Neural progenitor cell (in vitro differentiated cells): ENCODE measurements around the gene CAST. TPM values are rescaled to one million over a fixed set of nuclear protein-coding genes. Genes with fewer than 3 reads are reported as not detected.

Experiments used
- DNase-seq: peaks from one replicate; pipeline ENCODE4 v3.0.0-alpha.2; 2016; ENCODE audit warnings: low spot score
- H2AFZ ChIP-seq: fragments of 200-600 bp; sonication (generic); replicated peaks from 2 replicates; pipeline ENCODE4 v1.6.1; 2016; ENCODE audit warnings: antibody characterized with exemption
- H3F3A ChIP-seq: fragments of 200-600 bp; sonication (generic); 2 replicates; pipeline ENCODE4 v1.6.1; 2016; ENCODE audit warnings: antibody characterized with exemption, low read depth
- H3K27ac ChIP-seq: fragments of 200-600 bp; sonication (generic); 2 replicates; pipeline ENCODE4 v1.5.1; 2016; ENCODE audit warnings: mild to moderate bottlenecking
- H3K27me3 ChIP-seq: fragments of 200-600 bp; sonication (generic); 2 replicates; pipeline ENCODE4 v1.6.1; 2016; ENCODE audit warnings: mild to moderate bottlenecking, moderate library complexity
- H3K36me3 ChIP-seq: fragments of 200-600 bp; sonication (generic); 2 replicates; pipeline ENCODE4 v1.5.1; 2016
- H3K4me1 ChIP-seq: fragments of 200-600 bp; sonication (generic); 2 replicates; pipeline ENCODE4 v1.6.1; 2016; ENCODE audit warnings: mixed run types
- H3K4me2 ChIP-seq: fragments of 200-600 bp; sonication (generic); 2 replicates; pipeline ENCODE4 v1.6.1; 2016
- H3K4me3 ChIP-seq: fragments of 200-600 bp; sonication (generic); 2 replicates; pipeline ENCODE4 v1.5.1; 2016
- H3K79me2 ChIP-seq: fragments of 200-600 bp; sonication (generic); 2 replicates; pipeline ENCODE4 v1.6.1; 2016; ENCODE audit warnings: low read depth
- H3K9ac ChIP-seq: fragments of 200-600 bp; sonication (generic); 2 replicates; pipeline ENCODE4 v1.6.1; 2016
- H3K9me3 ChIP-seq: fragments of 200-600 bp; sonication (generic); 2 replicates; pipeline ENCODE4 v1.5.1; 2016; ENCODE audit warnings: low read depth
- H4K20me1 ChIP-seq: fragments of 200-600 bp; sonication (generic); 2 replicates; pipeline ENCODE4 v1.6.1; 2016; ENCODE audit warnings: low read depth
- H3K27ac Mint-ChIP-seq: 3 replicates; pipeline ENCODE4 v1.8.0; 2021; ENCODE audit warnings: mixed read lengths
- H3K27me3 Mint-ChIP-seq: 2 replicates; pipeline ENCODE4 v1.8.0; 2022; ENCODE audit warnings: low read depth, mild to moderate bottlenecking, inconsistent platforms, moderate library complexity, mixed read lengths; ENCODE audit not compliant: insufficient read depth
- H3K36me3 Mint-ChIP-seq: 3 replicates; pipeline ENCODE4 v1.8.0; 2021; ENCODE audit warnings: mixed read lengths
- H3K4me1 Mint-ChIP-seq: 3 replicates; pipeline ENCODE4 v1.8.0; 2021; ENCODE audit warnings: mixed read lengths
- H3K4me3 Mint-ChIP-seq: 3 replicates; pipeline ENCODE4 v1.8.0; 2021; ENCODE audit warnings: mild to moderate bottlenecking, moderate library complexity, mixed read lengths
- H3K9me3 Mint-ChIP-seq: 3 replicates; pipeline ENCODE4 v1.8.0; 2020; ENCODE audit warnings: mixed read lengths
- EZH2 ChIP-seq: fragments of 200-600 bp; sonication (generic); IDR thresholded peaks from 2 replicates; pipeline ENCODE4 v1.6.1; 2017; ENCODE audit warnings: antibody characterized with exemption, mild to moderate bottlenecking, moderate library complexity
- EZH2phosphoT487 ChIP-seq: fragments of 200-600 bp; sonication (generic); IDR thresholded peaks from 2 replicates; pipeline ENCODE4 v1.6.1; 2017; ENCODE audit warnings: antibody characterized with exemption
- total RNA-seq: library from RNA; depleted of rRNA; stranded (reverse); fragments of >200 nt; gene quantifications from 2 replicates; pipeline ENCODE4 v1.2.3, GENCODE V29; 2015; ENCODE audit warnings: low replicate concordance
- TF ChIP-seq, protein P1 (sequence below): fragments of 200-600 bp; sonication (generic); IDR thresholded peaks from 2 replicates; pipeline ENCODE4 v1.5.1; 2017; ENCODE audit warnings: antibody characterized with exemption, mild to moderate bottlenecking

CAST gene
- total RNA-seq, 1 donor from 2014 or later, result 64.6 TPM

DNA sequence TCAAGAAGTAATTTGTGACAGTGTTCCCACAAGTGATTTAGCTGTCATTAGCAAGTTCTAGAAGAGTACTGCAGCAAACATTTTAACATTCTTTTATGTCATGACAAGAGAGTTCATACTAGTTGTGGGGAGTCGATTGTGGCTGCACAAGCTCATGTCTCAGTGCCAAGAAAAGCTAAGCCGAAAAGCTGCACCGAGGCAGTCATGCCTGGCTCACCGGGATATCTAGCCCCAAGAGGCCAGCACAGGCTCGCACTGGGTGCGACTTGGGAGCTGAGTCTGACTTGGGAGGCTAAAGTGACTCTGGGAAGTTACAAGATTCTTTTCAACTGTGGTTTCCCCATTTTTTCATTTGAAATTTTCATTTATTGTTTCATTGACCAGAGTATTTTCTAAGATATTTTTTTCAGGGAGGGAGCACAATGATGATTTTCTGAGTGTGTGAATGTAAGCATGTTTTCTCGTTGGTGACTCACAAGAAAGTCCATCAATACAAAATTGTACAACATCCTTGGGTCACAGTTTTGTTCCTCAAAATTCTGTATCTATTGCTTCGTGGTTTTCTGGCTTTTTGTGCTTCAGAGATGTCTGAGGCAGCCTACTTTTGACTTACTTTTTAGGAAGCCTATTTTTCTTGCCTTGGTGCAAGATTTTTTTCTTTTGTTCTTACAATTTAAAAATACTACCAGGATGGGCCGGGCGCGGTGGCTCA, 18.7 kb downstream of the CAST start:
- no peaks in the 10 kb centered on the region for H3K9me3 ChIP-seq
- H2AFZ ChIP-seq, result no peak overlapping the region
- Mint-ChIP-seq H3K4me1 (no peaks in the 10 kb centered on the region), H3K4me3 (no peak overlapping the region), H3K27me3 (no peaks in the 10 kb centered on the region), H3K9me3 (no peaks in the 10 kb centered on the region), H3K27ac (no peak overlapping the region), H3K36me3 (peaks cover 3% of the 10 kb centered on the region)
- H4K20me1 ChIP-seq, result no peaks in the 10 kb centered on the region
- H3K4me1 ChIP-seq, result no peaks in the 10 kb centered on the region
- no peaks in the 10 kb centered on the region for H3K27me3 ChIP-seq
- TF ChIP-seq EZH2phosphoT487 (no peak), EZH2 (no peak)
- TF ChIP-seq, protein P1, sequence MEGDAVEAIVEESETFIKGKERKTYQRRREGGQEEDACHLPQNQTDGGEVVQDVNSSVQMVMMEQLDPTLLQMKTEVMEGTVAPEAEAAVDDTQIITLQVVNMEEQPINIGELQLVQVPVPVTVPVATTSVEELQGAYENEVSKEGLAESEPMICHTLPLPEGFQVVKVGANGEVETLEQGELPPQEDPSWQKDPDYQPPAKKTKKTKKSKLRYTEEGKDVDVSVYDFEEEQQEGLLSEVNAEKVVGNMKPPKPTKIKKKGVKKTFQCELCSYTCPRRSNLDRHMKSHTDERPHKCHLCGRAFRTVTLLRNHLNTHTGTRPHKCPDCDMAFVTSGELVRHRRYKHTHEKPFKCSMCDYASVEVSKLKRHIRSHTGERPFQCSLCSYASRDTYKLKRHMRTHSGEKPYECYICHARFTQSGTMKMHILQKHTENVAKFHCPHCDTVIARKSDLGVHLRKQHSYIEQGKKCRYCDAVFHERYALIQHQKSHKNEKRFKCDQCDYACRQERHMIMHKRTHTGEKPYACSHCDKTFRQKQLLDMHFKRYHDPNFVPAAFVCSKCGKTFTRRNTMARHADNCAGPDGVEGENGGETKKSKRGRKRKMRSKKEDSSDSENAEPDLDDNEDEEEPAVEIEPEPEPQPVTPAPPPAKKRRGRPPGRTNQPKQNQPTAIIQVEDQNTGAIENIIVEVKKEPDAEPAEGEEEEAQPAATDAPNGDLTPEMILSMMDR, result no peak
- no peaks in the 10 kb centered on the region for H3K79me2 ChIP-seq
- H3F3A ChIP-seq, result no peaks in the 10 kb centered on the region
- DNase-seq, result no peak
- H3K36me3 ChIP-seq, result no peaks in the 10 kb centered on the region
- no peak overlapping the region for H3K27ac ChIP-seq
- H3K9ac ChIP-seq, result no peak overlapping the region
- no peak overlapping the region for H3K4me3 ChIP-seq
- no peak overlapping the region for H3K4me2 ChIP-seq

DNA sequence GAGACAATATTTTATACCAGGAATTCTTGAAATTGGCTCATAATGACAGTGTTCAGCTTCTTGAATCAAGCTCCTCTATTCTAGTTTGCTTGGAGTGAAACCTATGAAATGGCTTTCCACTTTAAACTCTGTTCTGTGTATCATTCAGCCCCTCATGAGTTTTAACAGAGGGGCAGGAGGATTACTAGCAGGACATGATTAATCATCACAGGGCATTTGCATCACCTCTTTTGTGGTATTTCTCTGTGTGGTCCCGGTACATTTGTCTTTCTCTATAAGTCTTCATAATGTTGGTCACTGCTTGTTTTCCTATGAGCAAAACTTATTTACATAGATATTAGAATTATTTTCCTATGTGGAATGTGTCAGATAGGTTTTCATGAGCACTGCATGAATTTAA, 21.2 kb downstream of the CAST start:
- DNase-seq, result no peak
- Mint-ChIP-seq H3K4me1 (no peaks in the 10 kb centered on the region), H3K27ac (no peak overlapping the region), H3K36me3 (peaks cover 3% of the 10 kb centered on the region), H3K9me3 (no peaks in the 10 kb centered on the region), H3K4me3 (no peak overlapping the region), H3K27me3 (no peaks in the 10 kb centered on the region)
- no peaks in the 10 kb centered on the region for H4K20me1 ChIP-seq
- no peak overlapping the region for H2AFZ ChIP-seq
- no peaks in the 10 kb centered on the region for H3K79me2 ChIP-seq
- H3K4me1 ChIP-seq, result no peaks in the 10 kb centered on the region
- H3K27me3 ChIP-seq, result no peaks in the 10 kb centered on the region
- no peak overlapping the region for H3K9ac ChIP-seq
- H3K27ac ChIP-seq, result no peak overlapping the region
- no peak overlapping the region for H3K4me2 ChIP-seq
- H3K36me3 ChIP-seq, result no peaks in the 10 kb centered on the region
- no peaks in the 10 kb centered on the region for H3F3A ChIP-seq
- TF ChIP-seq EZH2, result no peak
- no peak for TF ChIP-seq EZH2phosphoT487
- TF ChIP-seq, protein P1, result no peak
- H3K4me3 ChIP-seq, result no peak overlapping the region
- H3K9me3 ChIP-seq, result no peaks in the 10 kb centered on the region

DNA sequence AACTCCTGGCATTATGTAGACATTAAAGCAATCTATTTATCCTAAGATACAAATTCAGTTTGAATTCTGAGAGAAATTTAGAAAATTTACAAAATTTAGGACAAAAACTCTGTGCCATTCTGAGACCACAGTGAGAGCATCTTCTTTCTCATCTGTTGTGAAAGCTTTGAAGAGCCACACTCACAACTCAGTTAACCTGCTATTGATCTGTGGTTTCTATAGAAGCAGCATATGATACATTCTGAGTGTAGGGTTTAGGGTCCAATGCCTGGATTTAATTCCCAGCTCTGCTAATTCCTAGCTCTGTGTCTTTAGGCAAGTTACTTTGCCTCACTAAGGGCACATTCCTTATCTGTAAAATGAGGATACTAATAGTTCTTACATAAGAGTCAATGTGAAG, 21.6 kb downstream of the CAST start:
- no peaks in the 10 kb centered on the region for H4K20me1 ChIP-seq
- TF ChIP-seq EZH2 (no peak), EZH2phosphoT487 (no peak)
- no peak overlapping the region for H3K27ac Mint-ChIP-seq
- H3K79me2 ChIP-seq, result no peaks in the 10 kb centered on the region
- no peaks in the 10 kb centered on the region for H3K4me1 Mint-ChIP-seq
- no peaks in the 10 kb centered on the region for H3K9me3 Mint-ChIP-seq
- H3K36me3 ChIP-seq, result no peaks in the 10 kb centered on the region
- no peaks in the 10 kb centered on the region for H3K4me1 ChIP-seq
- H3K4me3 Mint-ChIP-seq, result no peak overlapping the region
- H3K27me3 ChIP-seq, result no peaks in the 10 kb centered on the region
- H2AFZ ChIP-seq, result no peak overlapping the region
- peaks cover 3% of the 10 kb centered on the region for H3K36me3 Mint-ChIP-seq
- H3K27me3 Mint-ChIP-seq, result no peaks in the 10 kb centered on the region
- H3K9ac ChIP-seq, result no peak overlapping the region
- no peaks in the 10 kb centered on the region for H3F3A ChIP-seq
- DNase-seq, result no peak
- no peaks in the 10 kb centered on the region for H3K9me3 ChIP-seq
- H3K4me3 ChIP-seq, result no peak overlapping the region
- no peak overlapping the region for H3K27ac ChIP-seq
- no peak overlapping the region for H3K4me2 ChIP-seq

DNA sequence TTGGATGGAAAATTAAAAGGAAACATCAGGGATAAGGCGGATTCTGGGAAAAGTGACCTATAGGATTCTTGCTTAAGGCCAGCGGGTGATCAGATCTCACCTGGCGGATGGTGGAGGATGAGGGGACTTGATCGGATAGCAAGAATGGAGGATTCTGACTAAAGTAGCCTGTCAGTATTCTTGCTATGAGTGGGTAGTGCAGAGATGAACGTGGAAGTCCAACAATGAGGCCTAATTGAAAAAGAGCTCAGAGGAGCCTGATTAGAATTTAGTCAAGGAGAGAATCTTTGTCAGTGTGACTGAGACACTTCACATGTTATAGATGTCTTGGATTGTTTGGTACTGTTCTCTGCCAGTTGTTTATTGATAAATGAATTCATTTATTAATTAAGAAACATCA, 24.9 kb downstream of the CAST start:
- Mint-ChIP-seq H3K9me3 (no peaks in the 10 kb centered on the region), H3K4me3 (no peak overlapping the region), H3K27me3 (no peaks in the 10 kb centered on the region), H3K4me1 (no peaks in the 10 kb centered on the region), H3K27ac (no peak overlapping the region), H3K36me3 (no peaks in the 10 kb centered on the region)
- DNase-seq, result no peak
- H3K79me2 ChIP-seq, result no peaks in the 10 kb centered on the region
- H3K27ac ChIP-seq, result no peak overlapping the region
- no peak overlapping the region for H2AFZ ChIP-seq
- H3K9me3 ChIP-seq, result no peaks in the 10 kb centered on the region
- H3K36me3 ChIP-seq, result no peaks in the 10 kb centered on the region
- H3K4me3 ChIP-seq, result no peak overlapping the region
- H3F3A ChIP-seq, result no peaks in the 10 kb centered on the region
- no peaks in the 10 kb centered on the region for H3K27me3 ChIP-seq
- no peaks in the 10 kb centered on the region for H3K4me1 ChIP-seq
- H3K4me2 ChIP-seq, result no peak overlapping the region
- H3K9ac ChIP-seq, result no peak overlapping the region
- TF ChIP-seq, protein P1, result no peak
- TF ChIP-seq EZH2phosphoT487, result no peak
- no peak for TF ChIP-seq EZH2
- no peaks in the 10 kb centered on the region for H4K20me1 ChIP-seq
